Measurements from ENCODE around the gene CASP5. TPM values are rescaled to one million over a fixed set of nuclear protein-coding genes. Genes with fewer than 3 reads are reported as not detected.

CASP5 gene
- polyA plus RNA-seq, 4 donors, result 0.14 TPM; not detected in 3

DNA sequence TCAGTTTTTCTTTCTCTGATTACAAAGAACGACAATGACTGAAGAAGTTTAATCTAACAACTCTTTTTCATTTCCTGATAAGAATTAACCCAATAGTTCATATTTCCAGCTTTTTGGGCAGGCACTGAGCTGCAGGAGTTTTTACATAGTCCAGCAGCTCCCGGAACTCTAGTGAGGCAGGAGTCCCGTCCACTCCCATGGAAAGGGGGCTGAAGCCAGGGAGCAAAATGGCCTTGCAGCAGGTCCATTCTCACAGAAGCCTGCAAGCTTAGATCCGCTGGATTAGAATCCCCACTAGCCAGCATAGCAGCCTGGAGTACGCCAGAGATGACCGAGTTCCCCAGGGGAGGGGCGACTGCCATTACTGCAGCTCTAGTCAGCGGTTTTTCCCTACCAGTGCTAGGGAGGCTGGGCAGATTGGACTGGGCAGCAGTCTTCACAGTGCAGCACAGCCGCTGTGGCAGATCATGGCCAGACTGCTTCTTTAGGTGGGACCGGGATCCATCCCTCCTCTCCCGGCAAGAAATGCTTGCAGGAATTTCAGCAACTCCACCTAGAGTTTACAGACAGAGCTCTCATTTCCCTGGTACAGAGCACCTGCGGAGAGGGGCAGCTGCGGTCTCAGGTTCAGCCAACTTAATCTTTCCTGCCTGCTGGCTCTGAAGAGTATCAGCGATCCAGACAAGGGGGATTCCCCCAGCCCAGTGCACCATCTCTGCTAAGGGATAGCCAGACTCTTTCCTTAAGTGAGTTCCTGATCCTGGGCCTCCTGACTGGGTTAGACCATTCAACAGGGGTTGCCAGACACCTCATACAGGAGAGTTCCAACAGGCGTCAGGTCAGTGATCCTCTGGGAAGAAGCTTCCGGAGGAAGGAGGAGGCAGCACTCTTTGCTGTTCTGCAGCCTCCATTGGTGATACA is 53.9 kb downstream of the CASP5 start:
- DNase-seq (ENCODE audit: low read depth in 4 of 4, low spot score in 3 of 4), result no peak

DNA sequence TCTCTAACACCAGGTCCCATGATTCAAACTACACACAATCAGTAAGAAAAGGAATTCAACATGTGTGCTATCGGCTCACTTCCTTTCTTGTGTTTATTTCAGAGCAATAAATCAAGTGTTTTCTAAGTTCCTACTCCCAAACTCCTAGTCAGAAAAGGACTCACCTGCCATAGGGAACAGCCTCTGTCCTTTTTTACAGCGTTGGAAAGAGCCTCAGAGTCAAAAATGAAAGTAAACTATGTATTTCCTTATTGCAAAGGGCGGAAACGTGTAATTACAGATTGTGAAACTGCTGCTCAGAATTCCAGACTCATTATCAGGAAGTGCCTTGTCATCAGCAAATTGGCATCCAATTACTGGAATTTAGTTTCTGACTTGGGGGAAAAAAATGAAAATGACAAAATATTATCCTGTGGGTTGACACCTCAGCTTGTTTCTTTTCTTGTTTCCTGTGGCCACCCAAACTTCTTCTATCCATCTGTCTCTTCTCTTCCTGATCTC is 54.6 kb downstream of the CASP5 start, which contains the start of gene CASP4:
Gene CASP4, minus strand, starts transcription at position 220 of the 501 bp plus-strand sequence. Its CDS starts 49 bp downstream, at position 171.
- DNase-seq (ENCODE audit: low read depth in 4 of 4, low spot score in 3 of 4), result peak in 3 of 4 donors; percentile 22 to 33 (median 31)

DNA sequence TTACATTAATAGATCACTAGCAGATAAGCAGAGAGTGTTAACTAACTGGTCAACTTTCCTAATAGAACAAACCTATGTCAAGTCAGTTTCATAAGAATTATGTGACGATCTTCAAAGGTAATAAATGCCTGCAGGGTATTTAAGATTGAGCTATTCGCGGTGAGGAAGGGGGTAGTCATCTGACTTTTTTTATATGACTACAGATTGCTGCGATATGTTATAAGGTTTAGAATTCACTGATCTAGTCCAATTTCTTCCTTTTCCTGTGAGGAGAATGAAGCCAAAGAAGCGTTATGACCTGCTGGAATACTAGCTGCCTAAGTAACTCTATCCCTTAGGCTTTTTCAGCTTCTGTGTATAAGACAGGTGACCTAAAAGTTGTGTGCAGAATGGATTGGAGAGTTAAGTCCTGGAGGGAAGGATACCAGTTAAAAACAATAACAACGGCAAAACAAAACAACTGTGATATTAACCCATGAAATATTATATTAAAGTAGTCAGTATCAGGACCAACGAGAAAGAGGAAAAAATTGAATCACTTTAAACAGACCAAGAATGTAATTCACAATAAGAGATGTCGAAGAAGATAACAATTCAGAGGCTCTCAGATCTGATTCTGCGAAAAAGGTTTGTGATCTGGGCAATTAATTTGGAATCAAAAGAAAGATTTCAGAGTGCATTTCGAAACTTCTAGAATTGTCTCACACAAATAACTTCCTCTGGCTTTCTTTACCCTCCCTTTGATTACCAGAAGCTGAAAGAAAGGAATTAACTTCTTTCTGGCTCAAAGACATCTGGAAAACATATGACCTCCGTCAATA is 55.2 kb downstream of the CASP5 start:
- no peak for DNase-seq (ENCODE audit: low read depth in 4 of 4, low spot score in 3 of 4)

DNA sequence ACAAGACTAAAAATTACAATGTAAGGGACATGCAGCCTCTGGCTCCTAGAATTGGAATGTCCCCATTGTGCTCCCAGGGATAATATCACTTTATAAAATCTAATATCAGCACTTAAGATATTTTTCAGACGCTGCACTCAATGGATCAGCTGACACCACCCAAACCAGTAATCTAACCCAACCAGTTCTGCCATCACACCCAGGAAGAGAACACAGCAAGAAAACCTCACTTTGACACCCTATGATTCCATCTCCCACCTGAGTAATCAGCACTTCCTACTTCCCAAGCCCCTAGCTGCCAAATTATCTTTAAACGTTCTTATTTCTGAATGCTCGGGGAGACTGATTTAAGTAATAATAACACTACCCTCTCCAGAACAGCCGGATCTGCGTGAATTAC is 57.2 kb downstream of the CASP5 start:
- no peak for DNase-seq (ENCODE audit: low read depth in 4 of 4, low spot score in 3 of 4)

DNA sequence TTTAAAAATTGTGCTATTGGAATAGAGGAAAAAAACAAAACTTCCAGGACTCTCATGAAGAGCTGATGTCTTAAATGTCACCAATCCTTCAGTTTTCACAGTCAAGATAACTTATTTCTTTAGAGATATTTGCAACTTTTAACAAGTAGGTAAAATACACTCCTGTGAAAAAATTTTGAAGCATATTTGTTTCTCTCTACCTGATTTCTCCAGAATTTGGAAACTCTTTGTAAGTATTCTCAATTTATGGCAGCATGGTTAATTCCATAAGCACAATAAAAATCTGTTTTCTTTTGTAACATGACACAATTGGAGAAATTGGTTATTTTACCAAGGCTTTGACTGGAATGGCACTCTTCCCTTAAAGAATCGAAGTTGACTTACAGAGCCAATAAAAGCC is 58.7 kb downstream of the CASP5 start:
- DNase-seq (ENCODE audit: low read depth in 4 of 4, low spot score in 3 of 4), result no peak

DNA sequence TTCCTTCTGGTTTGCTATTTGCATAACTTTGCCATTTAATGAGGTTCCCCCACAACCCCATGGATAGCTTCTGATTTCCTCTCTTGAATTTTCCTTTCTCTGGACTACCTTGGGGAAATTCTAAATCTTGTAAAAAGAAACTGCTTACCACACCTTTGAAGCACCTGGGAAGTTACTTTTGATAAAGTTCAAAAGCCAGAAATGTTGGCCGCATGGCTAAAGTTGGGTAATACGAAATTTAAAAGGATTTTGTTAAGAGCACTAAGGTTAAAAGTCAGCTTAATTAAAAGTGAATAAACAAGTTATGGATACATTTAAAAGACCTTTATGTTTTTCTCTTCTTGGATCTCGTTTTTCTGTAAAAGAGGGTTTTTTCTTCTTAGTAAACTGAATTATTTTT is 60.1 kb downstream of the CASP5 start:
- no peak for DNase-seq (ENCODE audit: low read depth in 4 of 4, low spot score in 3 of 4)

DNA sequence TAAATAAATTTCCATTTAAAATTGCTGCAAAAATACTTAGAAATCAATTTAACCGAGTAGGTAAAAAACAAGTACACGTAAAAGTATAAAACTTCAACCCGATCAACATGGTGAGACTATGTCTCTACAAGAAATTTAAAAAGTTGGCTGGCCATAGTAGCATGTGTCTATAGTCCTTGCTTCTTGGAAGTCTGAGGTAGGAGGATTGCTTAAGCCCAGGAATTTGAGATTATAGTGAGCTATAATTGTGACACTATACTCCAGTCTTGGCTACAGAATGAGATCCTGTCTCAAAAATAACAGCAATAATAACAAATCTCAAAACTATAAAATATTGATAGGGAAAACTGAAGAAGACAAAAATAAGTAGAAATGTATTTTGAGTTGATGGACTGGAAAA is 65.7 kb downstream of the CASP5 start:
- no peak for DNase-seq (ENCODE audit: low read depth in 4 of 4, low spot score in 3 of 4)

DNA sequence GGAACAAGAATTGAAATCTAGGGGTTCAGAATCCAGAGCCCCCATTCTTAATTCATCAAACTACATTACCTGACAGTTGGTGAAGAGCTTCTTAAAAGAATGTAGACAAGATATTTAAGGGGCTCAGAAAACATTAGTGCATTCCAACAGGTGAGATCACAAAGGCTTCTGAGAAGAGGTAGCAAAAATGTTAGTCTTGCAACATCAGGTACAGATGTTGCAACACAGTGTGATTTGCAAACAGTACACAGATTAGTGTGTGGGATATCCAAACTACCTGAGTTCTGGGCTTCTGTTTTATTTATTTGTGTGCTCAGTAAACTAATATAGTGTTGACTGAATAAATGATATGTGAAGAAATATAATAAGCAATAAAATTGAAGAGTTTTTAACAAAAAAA is 66.4 kb downstream of the CASP5 start:
- DNase-seq (ENCODE audit: low read depth in 4 of 4, low spot score in 3 of 4), result no peak

DNA sequence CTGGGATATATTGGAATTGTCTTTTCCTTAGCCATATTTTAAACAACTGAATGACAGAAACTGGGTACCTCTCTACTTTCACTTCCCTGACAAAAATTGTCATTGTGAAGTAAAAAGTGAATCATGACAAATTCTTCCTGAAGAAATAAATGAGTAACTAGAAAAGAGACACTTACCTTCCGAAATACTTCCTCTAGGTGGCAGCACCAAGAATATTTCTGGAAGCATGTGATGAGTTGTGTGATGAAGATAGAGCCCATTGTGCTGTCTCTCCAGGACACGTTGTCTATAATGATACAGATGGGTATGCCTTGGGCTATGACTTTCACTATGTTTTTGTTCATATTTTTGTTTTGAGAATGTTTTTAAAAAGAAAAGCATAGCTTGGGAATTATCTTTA is 76.1 kb downstream of the CASP5 start:
- DNase-seq (ENCODE audit: low read depth in 4 of 4, low spot score in 3 of 4), result no peak

Other genes with a start within 250 kb of the CASP5 start
- under 1 TPM; 0.60 to 0.85 (median 0.72) TPM for gene CASP12, start 124.7 kb downstream of the CASP5 start, polyA plus RNA-seq (ENCODE audit: insufficient read length in 4 of 4)
- gene CASP4, start 54.6 kb downstream of the CASP5 start, polyA plus RNA-seq (ENCODE audit: insufficient read length in 4 of 4), result 10 to 100 TPM; 20.6 to 33.2 (median 21.6) TPM
- 1 to 10 TPM; 4.4 to 9.6 (median 6.9) TPM for gene CASP1, start 12.0 kb upstream of the CASP5 start, polyA plus RNA-seq (ENCODE audit: insufficient read length in 4 of 4)
- 10 to 100 TPM in 1 of 4 donors, 1 to 10 TPM in 3; 1.9 to 19.9 (median 3.3) TPM for gene CARD16, start 22.2 kb upstream of the CASP5 start, polyA plus RNA-seq (ENCODE audit: insufficient read length in 4 of 4)
- not detected for gene CARD18, start 116.6 kb upstream of the CASP5 start, polyA plus RNA-seq (ENCODE audit: insufficient read length in 4 of 4)